Ascending aorta (tissue), 2 donors: ENCODE data around the gene PRKAG2. TPM values are rescaled to one million over a fixed set of nuclear protein-coding genes. Genes with fewer than 3 reads are reported as not detected.

ENCODE experiments used
- DNase-seq, 2 donors: peaks; one replicate each; pipeline ENCODE4 v3.0.0-alpha.2; 2019; ENCODE audit warnings: low spot score in 2 of 2
- H3K27ac ChIP-seq, 2 donors: fragments of 200-600 bp; sonication (generic); one replicate each; pipeline ENCODE4 v1.5.1; 2016 to 2017; ENCODE audit warnings: mild to moderate bottlenecking in 1 of 2
- H3K27me3 ChIP-seq: fragments of 200-600 bp; sonication (generic); one replicate; pipeline ENCODE4 v1.5.1; 2017
- H3K36me3 ChIP-seq, 2 donors: fragments of 200-600 bp; sonication (generic); one replicate each; pipeline ENCODE4 v1.5.1; 2016
- H3K4me1 ChIP-seq, 2 donors: fragments of 200-600 bp; sonication (generic); one replicate each; pipeline ENCODE4 v1.5.1; 2016 to 2017; ENCODE audit warnings: mild to moderate bottlenecking in 1 of 2
- H3K4me3 ChIP-seq, 2 donors: fragments of 200-600 bp; sonication (generic); one replicate each; pipeline ENCODE4 v1.5.1; 2016 to 2017; ENCODE audit warnings: mild to moderate bottlenecking in 1 of 2
- H3K9me3 ChIP-seq, 2 donors: fragments of 200-600 bp; sonication (generic); one replicate each; pipeline ENCODE4 v1.5.1; 2016
- CTCF ChIP-seq, 3 experiments: fragments of 200-600 bp in 2 of 3; fragments of 450-650 bp in 1 of 3; sonication (generic) in 2 of 3; IDR thresholded peaks; one replicate each; pipeline ENCODE4 v1.5.1; 2016 to 2019; ENCODE audit warnings: antibody characterized with exemption in 3 of 3, mild to moderate bottlenecking in 1 of 3, moderate library complexity in 1 of 3
- intact Hi-C: fragments of 100-400 bp; cut with DNase I; formaldehyde crosslinking; loops from one replicate; pipeline ENCODE4 v1.15.1; 2023
- total RNA-seq: library from RNA; depleted of rRNA; stranded (reverse); fragments of >200 nt; gene quantifications from one replicate; pipeline ENCODE4 v1.1.0, GENCODE V29; 2016

PRKAG2 gene
- total RNA-seq, 1 donor from 2014 or later = 26.7 TPM

GRCh38 chr7:151728746-151729145 lies 148.2 kb downstream of the PRKAG2 start:
- Histone ChIP-seq H3K27ac (no peak overlapping the region), H3K4me1 (peaks cover 8 to 12% of the 10 kb centered on the region in 2 donors), H3K36me3 (no peaks in the 10 kb centered on the region), H3K27me3 (no peaks in the 10 kb centered on the region), H3K4me3 (no peak overlapping the region), H3K9me3 (no peaks in the 10 kb centered on the region)
- no peak for TF ChIP-seq CTCF (IDR thresholded peaks at IDR 0.05)
- no peak for DNase-seq
- intact Hi-C loops = no loop called here

GRCh38 chr7:151728286-151728660 lies 148.6 kb downstream of the PRKAG2 start:
- H3K27ac ChIP-seq = peak overlapping the region; percentile 65 to 66
- no peaks in the 10 kb centered on the region for H3K9me3 ChIP-seq
- no peak overlapping the region for H3K4me3 ChIP-seq
- TF ChIP-seq CTCF (IDR thresholded peaks at IDR 0.05) = no peak
- DNase-seq = no peak
- peaks cover 8 to 12% of the 10 kb centered on the region in 2 donors for H3K4me1 ChIP-seq
- H3K36me3 ChIP-seq = no peaks in the 10 kb centered on the region
- no peaks in the 10 kb centered on the region for H3K27me3 ChIP-seq
- intact Hi-C loops = no loop called here

GRCh38 chr7:151727579-151728285 lies 149.2 kb downstream of the PRKAG2 start:
- Histone ChIP-seq H3K36me3 (no peaks in the 10 kb centered on the region), H3K9me3 (no peaks in the 10 kb centered on the region), H3K4me1 (peaks cover 8 to 12% of the 10 kb centered on the region in 2 donors), H3K27me3 (no peaks in the 10 kb centered on the region), H3K27ac (peak overlapping the region; percentile 65 to 66), H3K4me3 (no peak overlapping the region)
- TF ChIP-seq CTCF (IDR thresholded peaks at IDR 0.05) = no peak
- intact Hi-C loops = no loop called here
- peak; percentile 79 to 94 for DNase-seq

- TF ChIP-seq CTCF (IDR thresholded peaks at IDR 0.05) = no peak
- peak overlapping the region; percentile 39 to 59 for H3K27ac ChIP-seq
These were observed 150.0 kb downstream of the PRKAG2 start for GRCh38 chr7:151726652-151727578.

GRCh38 chr7:151725844-151726651 lies 150.9 kb downstream of the PRKAG2 start:
- Histone ChIP-seq H3K36me3 (no peaks in the 10 kb centered on the region), H3K4me3 (no peak overlapping the region), H3K27me3 (no peaks in the 10 kb centered on the region), H3K9me3 (no peaks in the 10 kb centered on the region), H3K27ac (no peak overlapping the region), H3K4me1 (peaks cover 8 to 12% of the 10 kb centered on the region in 2 donors)
- TF ChIP-seq CTCF (IDR thresholded peaks at IDR 0.05) = no peak
- DNase-seq = no peak
- intact Hi-C loops = no loop called here

More at GRCh38 chr7:151726652-151727578, 150.0 kb downstream of the PRKAG2 start:
- H3K4me1 ChIP-seq = peaks cover 8 to 12% of the 10 kb centered on the region in 2 donors
- H3K27me3 ChIP-seq = no peaks in the 10 kb centered on the region
- H3K9me3 ChIP-seq = no peaks in the 10 kb centered on the region
- no peak overlapping the region for H3K4me3 ChIP-seq
- no peaks in the 10 kb centered on the region for H3K36me3 ChIP-seq
- no peak for DNase-seq
- intact Hi-C loops = no loop called here
